Nephron (organoid): ENCODE results near the gene PLCB4.

Experiments
- H3K27ac Mint-ChIP-seq, 3 experiments: 2 replicates each; pipeline ENCODE4 v1.8.0; 2020; ENCODE audit warnings: mixed read lengths in 3 of 3, mild to moderate bottlenecking in 2 of 3, moderate library complexity in 1 of 3
- H3K27me3 Mint-ChIP-seq: 2 replicates; pipeline ENCODE4 v1.8.0; 2021; ENCODE audit warnings: low read depth, mild to moderate bottlenecking, moderate library complexity, mixed read lengths
- H3K36me3 Mint-ChIP-seq: 2 replicates; pipeline ENCODE4 v1.8.0; 2020; ENCODE audit warnings: low read depth, mixed read lengths
- H3K4me1 Mint-ChIP-seq: 2 replicates; pipeline ENCODE4 v1.8.0; 2020; ENCODE audit warnings: mixed read lengths
- H3K4me3 Mint-ChIP-seq, 3 experiments: 2 replicates each; pipeline ENCODE4 v1.8.0; 2020; ENCODE audit warnings: mild to moderate bottlenecking in 3 of 3, mixed read lengths in 3 of 3, moderate library complexity in 2 of 3
- H3K9me3 Mint-ChIP-seq: 2 replicates; pipeline ENCODE4 v1.8.0; 2020; ENCODE audit warnings: mixed read lengths
- TF ChIP-seq, protein P1 (sequence below), 3 experiments: fragments of 200-600 bp; sonication (generic); IDR thresholded peaks; one replicate each; pipeline ENCODE4 v1.5.0; 2021; ENCODE audit warnings: antibody characterized with exemption in 3 of 3; ENCODE audit not compliant: unreplicated experiment in 3 of 3

PLCB4 gene

GRCh38 chr20:9025011-9025410 lies 43.9 kb upstream of the PLCB4 start:
- H3K36me3 Mint-ChIP-seq, result no peaks in the 10 kb centered on the region
- no peaks in the 10 kb centered on the region for H3K27me3 Mint-ChIP-seq
- H3K4me1 Mint-ChIP-seq, result peaks cover 29% of the 10 kb centered on the region
- TF ChIP-seq, protein P1, sequence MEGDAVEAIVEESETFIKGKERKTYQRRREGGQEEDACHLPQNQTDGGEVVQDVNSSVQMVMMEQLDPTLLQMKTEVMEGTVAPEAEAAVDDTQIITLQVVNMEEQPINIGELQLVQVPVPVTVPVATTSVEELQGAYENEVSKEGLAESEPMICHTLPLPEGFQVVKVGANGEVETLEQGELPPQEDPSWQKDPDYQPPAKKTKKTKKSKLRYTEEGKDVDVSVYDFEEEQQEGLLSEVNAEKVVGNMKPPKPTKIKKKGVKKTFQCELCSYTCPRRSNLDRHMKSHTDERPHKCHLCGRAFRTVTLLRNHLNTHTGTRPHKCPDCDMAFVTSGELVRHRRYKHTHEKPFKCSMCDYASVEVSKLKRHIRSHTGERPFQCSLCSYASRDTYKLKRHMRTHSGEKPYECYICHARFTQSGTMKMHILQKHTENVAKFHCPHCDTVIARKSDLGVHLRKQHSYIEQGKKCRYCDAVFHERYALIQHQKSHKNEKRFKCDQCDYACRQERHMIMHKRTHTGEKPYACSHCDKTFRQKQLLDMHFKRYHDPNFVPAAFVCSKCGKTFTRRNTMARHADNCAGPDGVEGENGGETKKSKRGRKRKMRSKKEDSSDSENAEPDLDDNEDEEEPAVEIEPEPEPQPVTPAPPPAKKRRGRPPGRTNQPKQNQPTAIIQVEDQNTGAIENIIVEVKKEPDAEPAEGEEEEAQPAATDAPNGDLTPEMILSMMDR (IDR thresholded peaks at IDR 0.05; ENCODE audit: unreplicated experiment in 3 of 3), result no peak
- H3K27ac Mint-ChIP-seq, result no peak overlapping the region
- H3K9me3 Mint-ChIP-seq, result no peaks in the 10 kb centered on the region
- H3K4me3 Mint-ChIP-seq, result no peak overlapping the region

DNA sequence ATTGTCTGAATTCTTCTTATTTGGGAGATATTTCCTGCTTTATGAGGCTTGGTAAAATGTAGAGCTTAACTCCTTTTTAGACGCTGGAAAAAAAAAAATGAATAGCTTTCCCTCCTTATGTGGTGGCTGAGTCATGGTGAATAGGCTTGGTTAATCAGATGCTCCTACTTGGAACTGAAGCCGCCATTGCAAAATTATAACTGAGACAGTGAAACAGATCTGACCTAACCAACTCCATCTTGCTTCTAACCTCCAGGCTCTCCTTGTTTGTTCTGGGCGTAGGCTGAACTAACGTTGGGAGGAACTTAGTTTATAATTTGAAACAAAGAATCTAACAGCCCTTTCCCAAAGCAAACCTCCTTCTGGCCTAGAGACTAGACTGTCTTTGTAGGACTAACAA lies 43.2 kb upstream of the PLCB4 start:
- no peaks in the 10 kb centered on the region for H3K9me3 Mint-ChIP-seq
- no peaks in the 10 kb centered on the region for H3K27me3 Mint-ChIP-seq
- no peaks in the 10 kb centered on the region for H3K36me3 Mint-ChIP-seq
- H3K27ac Mint-ChIP-seq, result no peak overlapping the region
- H3K4me3 Mint-ChIP-seq, result no peak overlapping the region
- TF ChIP-seq, protein P1 (IDR thresholded peaks at IDR 0.05; ENCODE audit: unreplicated experiment in 3 of 3), result no peak
- peaks cover 29% of the 10 kb centered on the region for H3K4me1 Mint-ChIP-seq

- Mint-ChIP-seq H3K27me3 (no peaks in the 10 kb centered on the region), H3K4me1 (peaks cover 9% of the 10 kb centered on the region), H3K4me3 (no peak overlapping the region), H3K36me3 (no peaks in the 10 kb centered on the region), H3K27ac (no peak overlapping the region), H3K9me3 (no peaks in the 10 kb centered on the region)
- TF ChIP-seq, protein P1 (IDR thresholded peaks at IDR 0.05; ENCODE audit: unreplicated experiment in 3 of 3), result no peak
These were observed 41.3 kb upstream of the PLCB4 start for GRCh38 chr20:9027626-9028025.

DNA sequence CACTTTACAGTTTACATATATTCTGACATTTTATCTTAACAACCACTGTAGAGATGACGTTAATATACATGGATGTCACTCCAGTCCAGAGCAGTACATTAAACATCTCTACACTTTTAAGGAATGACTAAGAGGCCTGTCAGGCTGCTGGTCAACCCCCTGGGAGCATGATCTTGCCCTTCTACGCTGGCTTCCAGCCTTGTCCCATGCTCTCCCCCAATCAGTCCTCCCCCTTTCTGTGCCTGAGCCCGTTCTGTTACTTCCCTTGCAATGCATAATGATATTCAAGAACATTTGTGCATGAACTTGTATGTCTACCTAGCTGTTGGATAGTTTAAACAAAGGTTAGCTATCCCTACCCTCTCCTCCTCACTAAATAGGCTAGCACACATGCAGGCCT lies 40.5 kb upstream of the PLCB4 start:
- H3K36me3 Mint-ChIP-seq, result no peaks in the 10 kb centered on the region
- H3K4me3 Mint-ChIP-seq, result no peak overlapping the region
- TF ChIP-seq, protein P1 (IDR thresholded peaks at IDR 0.05; ENCODE audit: unreplicated experiment in 3 of 3), result no peak
- no peaks in the 10 kb centered on the region for H3K9me3 Mint-ChIP-seq
- H3K27me3 Mint-ChIP-seq, result no peaks in the 10 kb centered on the region
- H3K27ac Mint-ChIP-seq, result no peak overlapping the region
- H3K4me1 Mint-ChIP-seq, result peaks cover 5% of the 10 kb centered on the region

GRCh38 chr20:9031991-9032390 lies 36.9 kb upstream of the PLCB4 start:
- Mint-ChIP-seq H3K4me3 (no peak overlapping the region), H3K27me3 (no peaks in the 10 kb centered on the region), H3K9me3 (no peaks in the 10 kb centered on the region), H3K36me3 (no peaks in the 10 kb centered on the region), H3K4me1 (no peaks in the 10 kb centered on the region), H3K27ac (no peak overlapping the region)
- TF ChIP-seq, protein P1 (IDR thresholded peaks at IDR 0.05; ENCODE audit: unreplicated experiment in 3 of 3), result no peak

GRCh38 chr20:9032758-9033157 lies 36.1 kb upstream of the PLCB4 start:
- no peaks in the 10 kb centered on the region for H3K9me3 Mint-ChIP-seq
- no peaks in the 10 kb centered on the region for H3K36me3 Mint-ChIP-seq
- TF ChIP-seq, protein P1 (IDR thresholded peaks at IDR 0.05; ENCODE audit: unreplicated experiment in 3 of 3), result no peak
- no peaks in the 10 kb centered on the region for H3K4me1 Mint-ChIP-seq
- H3K27me3 Mint-ChIP-seq, result no peaks in the 10 kb centered on the region
- no peak overlapping the region for H3K27ac Mint-ChIP-seq
- no peak overlapping the region for H3K4me3 Mint-ChIP-seq
